ENCODE measurements around the gene EIPR1.

The EIPR1 gene

GRCh38 chr2:3211256-3212060 is 166.2 kb downstream of the EIPR1 start:
- no peak overlapping the region for H2AFZ ChIP-seq (ENCODE audit: low read depth, low read length, severe bottlenecking)
- TF ChIP-seq EZH2phosphoT487 (conservative IDR thresholded peaks at IDR 0.05; ENCODE audit: low read length): no peak
- no peak for TF ChIP-seq CTCF (IDR thresholded peaks at IDR 0.05; ENCODE audit: insufficient read depth, low read length, poor library complexity, severe bottlenecking)
- H3F3A ChIP-seq (ENCODE audit: insufficient read depth): no peaks in the 10 kb centered on the region
- no peak overlapping the region for H3K9ac ChIP-seq (ENCODE audit: low read length)
- no peaks in the 10 kb centered on the region for H4K20me1 ChIP-seq (ENCODE audit: low read depth, low read length)
- no peak overlapping the region for H3K4me2 ChIP-seq (ENCODE audit: low read depth, low read length, poor library complexity, severe bottlenecking)
- H3K79me2 ChIP-seq (ENCODE audit: insufficient read depth, low read length): 0 out of 2 replicates have a peak, but pooled peaks cover 6% of the 10 kb centered on the region
- no peaks in the 10 kb centered on the region for H3K9me3 ChIP-seq (ENCODE audit: insufficient read depth, low read length)
- no peaks in the 10 kb centered on the region for H3K36me3 ChIP-seq (ENCODE audit: low read length)
- H3K4me3 ChIP-seq (ENCODE audit: insufficient read depth, low read length, poor library complexity, severe bottlenecking): no peak overlapping the region
- H3K9me2 ChIP-seq (replicated peaks; ENCODE audit: insufficient read depth, low read length): no peaks in the 10 kb centered on the region
- H3K27me3 ChIP-seq (ENCODE audit: low read length): no peaks in the 10 kb centered on the region
- no peak overlapping the region for H3K27ac ChIP-seq (ENCODE audit: low read depth, low read length)

- Histone ChIP-seq H4K20me1 (ENCODE audit: low read depth, low read length) (no peaks in the 10 kb centered on the region), H3K4me3 (ENCODE audit: insufficient read depth, low read length, poor library complexity, severe bottlenecking) (no peak overlapping the region), H3K27ac (ENCODE audit: low read depth, low read length) (no peak overlapping the region), H3K4me2 (ENCODE audit: low read depth, low read length, poor library complexity, severe bottlenecking) (no peak overlapping the region), H3F3A (ENCODE audit: insufficient read depth) (no peaks in the 10 kb centered on the region), H2AFZ (ENCODE audit: low read depth, low read length, severe bottlenecking) (no peak overlapping the region), H3K9ac (ENCODE audit: low read length) (no peak overlapping the region), H3K27me3 (ENCODE audit: low read length) (no peaks in the 10 kb centered on the region), H3K36me3 (ENCODE audit: low read length) (no peaks in the 10 kb centered on the region), H3K79me2 (ENCODE audit: insufficient read depth, low read length) (0 out of 2 replicates have a peak, but pooled peaks cover 2% of the 10 kb centered on the region), H3K9me2 (replicated peaks; ENCODE audit: insufficient read depth, low read length) (no peaks in the 10 kb centered on the region), H3K9me3 (ENCODE audit: insufficient read depth, low read length) (no peaks in the 10 kb centered on the region)
- TF ChIP-seq EZH2phosphoT487 (conservative IDR thresholded peaks at IDR 0.05; ENCODE audit: low read length) (no peak), CTCF (IDR thresholded peaks at IDR 0.05; ENCODE audit: insufficient read depth, low read length, poor library complexity, severe bottlenecking) (no peak)
Observed at GRCh38 chr2:3210257-3210656, 167.4 kb downstream of the EIPR1 start.

GRCh38 chr2:3209258-3209657 is 168.4 kb downstream of the EIPR1 start:
- H3K27ac ChIP-seq (ENCODE audit: low read depth, low read length): no peak overlapping the region
- no peak overlapping the region for H2AFZ ChIP-seq (ENCODE audit: low read depth, low read length, severe bottlenecking)
- H3K4me2 ChIP-seq (ENCODE audit: low read depth, low read length, poor library complexity, severe bottlenecking): no peak overlapping the region
- no peaks in the 10 kb centered on the region for H3K79me2 ChIP-seq (ENCODE audit: insufficient read depth, low read length)
- H3K4me3 ChIP-seq (ENCODE audit: insufficient read depth, low read length, poor library complexity, severe bottlenecking): no peak overlapping the region
- no peak for TF ChIP-seq EZH2phosphoT487 (conservative IDR thresholded peaks at IDR 0.05; ENCODE audit: low read length)
- no peak for TF ChIP-seq CTCF (IDR thresholded peaks at IDR 0.05; ENCODE audit: insufficient read depth, low read length, poor library complexity, severe bottlenecking)
- no peaks in the 10 kb centered on the region for H3K36me3 ChIP-seq (ENCODE audit: low read length)
- H3K9me3 ChIP-seq (ENCODE audit: insufficient read depth, low read length): no peaks in the 10 kb centered on the region
- no peak overlapping the region for H3K9ac ChIP-seq (ENCODE audit: low read length)
- no peaks in the 10 kb centered on the region for H4K20me1 ChIP-seq (ENCODE audit: low read depth, low read length)
- H3K9me2 ChIP-seq (replicated peaks; ENCODE audit: insufficient read depth, low read length): no peaks in the 10 kb centered on the region
- H3F3A ChIP-seq (ENCODE audit: insufficient read depth): no peaks in the 10 kb centered on the region
- no peaks in the 10 kb centered on the region for H3K27me3 ChIP-seq (ENCODE audit: low read length)
